Epithelial cell of umbilical artery (primary cell): ENCODE data around the gene LIFR. TPM values are rescaled to one million over a fixed set of nuclear protein-coding genes. Genes with fewer than 3 reads are reported as not detected.

Source experiments
- total RNA-seq: library from RNA; depleted of rRNA; stranded (reverse); fragments of >200 nt; gene quantifications from 2 replicates; pipeline ENCODE4 v1.2.3, GENCODE V29; 2014

The LIFR gene, protein sequence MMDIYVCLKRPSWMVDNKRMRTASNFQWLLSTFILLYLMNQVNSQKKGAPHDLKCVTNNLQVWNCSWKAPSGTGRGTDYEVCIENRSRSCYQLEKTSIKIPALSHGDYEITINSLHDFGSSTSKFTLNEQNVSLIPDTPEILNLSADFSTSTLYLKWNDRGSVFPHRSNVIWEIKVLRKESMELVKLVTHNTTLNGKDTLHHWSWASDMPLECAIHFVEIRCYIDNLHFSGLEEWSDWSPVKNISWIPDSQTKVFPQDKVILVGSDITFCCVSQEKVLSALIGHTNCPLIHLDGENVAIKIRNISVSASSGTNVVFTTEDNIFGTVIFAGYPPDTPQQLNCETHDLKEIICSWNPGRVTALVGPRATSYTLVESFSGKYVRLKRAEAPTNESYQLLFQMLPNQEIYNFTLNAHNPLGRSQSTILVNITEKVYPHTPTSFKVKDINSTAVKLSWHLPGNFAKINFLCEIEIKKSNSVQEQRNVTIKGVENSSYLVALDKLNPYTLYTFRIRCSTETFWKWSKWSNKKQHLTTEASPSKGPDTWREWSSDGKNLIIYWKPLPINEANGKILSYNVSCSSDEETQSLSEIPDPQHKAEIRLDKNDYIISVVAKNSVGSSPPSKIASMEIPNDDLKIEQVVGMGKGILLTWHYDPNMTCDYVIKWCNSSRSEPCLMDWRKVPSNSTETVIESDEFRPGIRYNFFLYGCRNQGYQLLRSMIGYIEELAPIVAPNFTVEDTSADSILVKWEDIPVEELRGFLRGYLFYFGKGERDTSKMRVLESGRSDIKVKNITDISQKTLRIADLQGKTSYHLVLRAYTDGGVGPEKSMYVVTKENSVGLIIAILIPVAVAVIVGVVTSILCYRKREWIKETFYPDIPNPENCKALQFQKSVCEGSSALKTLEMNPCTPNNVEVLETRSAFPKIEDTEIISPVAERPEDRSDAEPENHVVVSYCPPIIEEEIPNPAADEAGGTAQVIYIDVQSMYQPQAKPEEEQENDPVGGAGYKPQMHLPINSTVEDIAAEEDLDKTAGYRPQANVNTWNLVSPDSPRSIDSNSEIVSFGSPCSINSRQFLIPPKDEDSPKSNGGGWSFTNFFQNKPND
- total RNA-seq = 48.7 and 51.5 TPM in 2 replicates

GRCh38 chr5:38556599-38557307, at the start of gene LIFR:
Gene LIFR (minus strand): TSS chr5:38556646. CDS start chr5:38530647, 25,999 bp downstream.

